BJ (cell line): ENCODE measurements around the gene PRDM16. TPM values are rescaled to one million over a fixed set of nuclear protein-coding genes. Genes with fewer than 3 reads are reported as not detected.

ENCODE experiments used
- CTCF ChIA-PET: fragments of 350-600 bp; formaldehyde crosslinking; extraction: SDS; loops from one replicate; lab custom pipeline; 2021; ENCODE audit warnings: antibody characterized with exemption, inconsistent platforms; lab: Yijun Ruan, JAX
- POLR2A ChIA-PET: fragments of 300-600 bp; sonication (Branson Sonifier 250); formaldehyde crosslinking; extraction: SDS; loops from one replicate; lab custom pipeline; 2021; ENCODE audit warnings: antibody characterized with exemption; lab: Charles Lee
- DNase-seq: peaks from one replicate; pipeline ENCODE4 v3.0.0-alpha.2; 2011; ENCODE audit warnings: low read depth
- H3K27me3 ChIP-seq: 2 replicates; pipeline ENCODE4 v1.6.0; 2011; ENCODE audit warnings: low read length; ENCODE audit not compliant: control insufficient read depth, insufficient read depth
- H3K36me3 ChIP-seq: 2 replicates; pipeline ENCODE4 v1.5.1; 2011; ENCODE audit warnings: low read length; ENCODE audit not compliant: control insufficient read depth, insufficient read depth
- H3K4me3 ChIP-seq: 2 replicates; pipeline ENCODE4 v1.5.1; 2011; ENCODE audit warnings: low read depth, mild to moderate bottlenecking, control low read depth, low read length
- CTCF ChIP-seq: IDR thresholded peaks from 2 replicates; pipeline ENCODE4 v1.5.1; 2011; ENCODE audit warnings: low read depth, mild to moderate bottlenecking, control low read depth, inconsistent platforms, low read length, moderate library complexity; ENCODE audit not compliant: insufficient read depth
- polyA plus RNA-seq: library from polyadenylated mRNA; depleted of rRNA; stranded (reverse); fragments of >200 nt; gene quantifications from 2 replicates; pipeline ENCODE4 v1.2.3, GENCODE V29; 2011

PRDM16 gene
- polyA plus RNA-seq, 1 experiment: 0.02 TPM

DNA sequence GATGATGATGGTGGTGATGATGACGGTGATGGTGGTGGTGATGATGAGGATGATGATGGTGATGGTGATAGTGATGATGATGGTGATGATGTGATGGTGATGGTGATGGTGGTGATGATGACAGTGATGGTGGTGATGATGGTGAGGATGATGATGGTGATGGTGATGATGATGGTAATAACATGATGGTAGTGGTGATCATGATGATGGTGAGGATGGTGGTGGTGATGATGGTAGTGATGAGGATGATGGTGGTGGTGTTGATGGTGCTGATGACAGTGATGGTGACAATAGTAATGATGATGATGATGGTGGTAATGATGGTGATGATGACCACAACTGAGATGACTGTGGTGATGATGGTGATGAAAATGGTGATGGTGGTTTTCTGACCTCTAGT is 42.9 kb upstream of the PRDM16 start:
- H3K36me3 ChIP-seq: no peaks in the 10 kb centered on the region
- no peak for DNase-seq
- ChIA-PET CTCF (no interaction called here), POLR2A (no interaction called here)
- no peak overlapping the region for H3K4me3 ChIP-seq
- no peak for TF ChIP-seq CTCF
- no peaks in the 10 kb centered on the region for H3K27me3 ChIP-seq

DNA sequence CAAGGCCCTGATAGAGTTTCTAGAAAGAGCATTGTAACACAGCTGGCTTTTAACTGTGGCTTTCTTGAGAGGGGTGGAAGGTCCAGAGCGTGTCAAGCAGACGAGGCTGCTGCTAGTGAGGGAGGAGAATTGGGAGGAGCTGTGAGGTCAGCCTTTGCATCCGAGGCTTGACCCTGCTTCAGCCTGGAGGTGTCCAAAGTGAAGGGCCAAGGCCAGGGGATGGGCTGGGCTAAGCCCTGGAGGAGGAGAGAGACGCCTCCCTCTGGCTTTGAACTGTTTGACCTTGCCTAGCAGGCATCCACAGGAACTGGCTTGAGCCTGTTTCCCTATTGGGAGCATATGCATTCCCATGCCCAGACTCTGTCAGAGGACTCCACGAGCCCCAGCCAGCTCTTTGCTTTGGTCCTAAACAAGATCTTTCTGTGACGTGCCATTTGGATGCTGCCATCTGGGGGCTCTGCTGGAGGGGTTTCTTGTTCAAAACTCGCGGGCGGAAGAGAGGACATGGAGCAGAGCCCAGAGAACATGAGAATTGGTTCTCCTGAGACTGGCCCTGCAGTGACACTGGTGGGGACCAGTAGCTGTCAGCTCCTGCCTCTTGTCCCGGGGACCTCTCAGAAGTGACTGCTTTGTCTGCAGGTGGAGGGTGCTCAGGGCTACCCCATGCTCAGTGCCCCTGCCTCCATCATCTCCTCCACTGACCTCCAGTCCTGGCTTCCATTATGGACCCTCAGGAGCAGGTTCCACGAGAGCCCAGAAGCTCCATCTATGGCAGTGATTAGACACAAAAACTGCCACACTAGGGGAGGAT is 42.2 kb upstream of the PRDM16 start:
- ChIA-PET POLR2A (no interaction called here), CTCF (no interaction called here)
- Histone ChIP-seq H3K36me3 (no peaks in the 10 kb centered on the region), H3K27me3 (no peaks in the 10 kb centered on the region), H3K4me3 (no peak overlapping the region)
- no peak for DNase-seq
- no peak for TF ChIP-seq CTCF

DNA sequence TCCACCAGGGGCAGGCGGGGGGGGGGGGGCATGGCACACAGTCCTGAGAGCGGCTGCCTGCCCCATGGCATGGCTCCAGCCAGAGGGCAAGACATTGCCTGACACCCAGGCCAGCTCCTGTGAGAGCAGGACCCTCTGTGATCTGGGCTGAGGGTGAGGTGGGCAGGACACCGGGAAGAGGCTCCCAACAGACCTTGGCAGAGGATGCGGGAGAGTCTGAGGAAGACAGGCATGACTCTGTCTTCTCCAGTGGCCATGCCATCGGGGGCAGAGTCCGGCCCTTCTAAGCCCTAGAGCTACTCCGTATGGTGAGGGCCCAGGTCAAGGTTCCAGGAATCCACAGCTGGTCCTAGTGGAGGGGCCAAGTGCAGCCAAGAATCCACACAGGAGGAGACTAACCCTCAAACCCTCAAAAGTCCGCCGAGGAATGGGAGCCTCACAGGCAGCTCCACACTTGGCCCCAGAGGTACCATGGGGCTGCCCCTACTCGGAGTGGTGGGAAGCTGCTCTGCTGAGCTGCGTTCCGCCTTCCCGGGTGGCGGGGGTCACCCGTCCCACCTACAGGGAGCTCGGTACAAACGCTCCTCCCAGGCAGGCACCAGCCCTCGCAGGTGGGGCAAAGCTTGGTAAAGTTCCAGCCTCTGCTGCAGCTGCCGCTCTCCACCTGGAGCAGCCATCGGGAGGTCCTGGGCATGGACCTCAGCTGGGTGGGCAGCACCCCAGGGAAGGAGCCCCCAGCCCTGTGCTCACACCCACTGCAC is 41.2 kb upstream of the PRDM16 start:
- POLR2A ChIA-PET: no interaction called here
- CTCF ChIA-PET: no interaction called here
- TF ChIP-seq CTCF: no peak
- DNase-seq: no peak
- no peaks in the 10 kb centered on the region for H3K36me3 ChIP-seq
- H3K4me3 ChIP-seq: no peak overlapping the region
- no peaks in the 10 kb centered on the region for H3K27me3 ChIP-seq

DNA sequence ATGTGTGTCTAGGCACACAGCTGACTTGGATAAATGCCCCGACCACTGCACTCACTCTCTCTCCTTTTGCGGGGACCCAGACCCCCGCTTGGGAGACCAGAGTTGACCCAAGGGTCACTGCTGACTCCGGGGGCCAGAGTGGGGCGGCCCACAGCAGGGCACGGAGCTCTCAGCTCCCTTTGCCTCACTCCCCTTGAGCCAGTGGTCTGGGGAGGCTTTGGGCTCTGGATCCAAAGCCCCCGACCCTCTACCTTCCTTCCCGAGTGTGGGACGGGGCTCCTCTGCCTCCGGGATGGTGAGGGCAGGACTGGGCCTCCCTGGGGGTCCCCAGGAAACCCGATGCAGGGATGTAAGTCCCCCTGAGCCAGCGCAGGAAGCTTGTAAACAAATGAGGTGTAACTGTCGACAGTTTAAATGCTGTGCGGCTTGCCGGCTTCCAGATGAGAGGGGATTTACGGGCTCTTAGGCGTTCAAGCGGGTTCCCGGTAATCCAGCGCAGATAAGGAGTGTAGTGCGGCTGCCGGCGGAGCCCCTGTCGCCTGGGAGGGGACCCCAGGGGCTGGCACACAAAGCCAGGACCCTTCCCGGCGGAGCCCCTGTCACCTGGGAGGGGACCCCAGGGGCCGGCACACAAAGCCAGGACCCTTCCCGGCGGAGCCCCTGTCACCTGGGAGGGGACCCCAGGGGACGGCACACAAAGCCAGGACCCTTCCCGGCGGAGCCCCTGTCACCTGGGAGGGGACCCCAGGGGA is 40.3 kb upstream of the PRDM16 start:
- no peak for TF ChIP-seq CTCF

GRCh38 chr1:3029481-3029961 is 39.5 kb upstream of the PRDM16 start:
- no peak for TF ChIP-seq CTCF
- no peaks in the 10 kb centered on the region for H3K27me3 ChIP-seq
- no peaks in the 10 kb centered on the region for H3K36me3 ChIP-seq
- H3K4me3 ChIP-seq: no peak overlapping the region
- CTCF ChIA-PET: no interaction called here
- DNase-seq: no peak
- POLR2A ChIA-PET: no interaction called here

More for the DNA sequence above, 40.3 kb upstream of the PRDM16 start:
- Histone ChIP-seq H3K27me3 (no peaks in the 10 kb centered on the region), H3K36me3 (no peaks in the 10 kb centered on the region), H3K4me3 (no peak overlapping the region)
- ChIA-PET CTCF (no interaction called here), POLR2A (no interaction called here)
- DNase-seq: no peak
